Measurements from ENCODE around the gene CFAP65. TPM values are rescaled to one million over a fixed set of nuclear protein-coding genes. Genes with fewer than 3 reads are reported as not detected.

The CFAP65 gene
- total and polyA plus RNA-seq, 9 of the 15 experiments (the other 6 are each of a cell fraction or from before 2014, with no cell fraction given) = not detected

GRCh38 chr2:218995972-218996711 is 45.2 kb downstream of the CFAP65 start (continued):
- TF ChIP-seq CHD7 (IDR thresholded peaks at IDR 0.05; ENCODE audit: low read depth, low read length) (no peak), ZNF124 (CRISPR knock-in tag; IDR thresholded peaks at IDR 0.05) (no peak), ZNF584 (CRISPR knock-in tag; IDR thresholded peaks at IDR 0.05; ENCODE audit: low read depth) (no peak), ZNF696 (CRISPR knock-in tag; conservative IDR thresholded peaks at IDR 0.05) (no peak), DACH1 (IDR thresholded peaks at IDR 0.05; ENCODE audit: partially characterized antibody) (no peak), RBBP5 (IDR thresholded peaks at IDR 0.05; ENCODE audit: borderline replicate concordance, insufficient read depth, low read length, poor library complexity, severe bottlenecking) (no peak), MTA1 (IDR thresholded peaks at IDR 0.05; ENCODE audit: borderline replicate concordance) (peak; percentile 89)
- TF ChIP-seq, protein P1, sequence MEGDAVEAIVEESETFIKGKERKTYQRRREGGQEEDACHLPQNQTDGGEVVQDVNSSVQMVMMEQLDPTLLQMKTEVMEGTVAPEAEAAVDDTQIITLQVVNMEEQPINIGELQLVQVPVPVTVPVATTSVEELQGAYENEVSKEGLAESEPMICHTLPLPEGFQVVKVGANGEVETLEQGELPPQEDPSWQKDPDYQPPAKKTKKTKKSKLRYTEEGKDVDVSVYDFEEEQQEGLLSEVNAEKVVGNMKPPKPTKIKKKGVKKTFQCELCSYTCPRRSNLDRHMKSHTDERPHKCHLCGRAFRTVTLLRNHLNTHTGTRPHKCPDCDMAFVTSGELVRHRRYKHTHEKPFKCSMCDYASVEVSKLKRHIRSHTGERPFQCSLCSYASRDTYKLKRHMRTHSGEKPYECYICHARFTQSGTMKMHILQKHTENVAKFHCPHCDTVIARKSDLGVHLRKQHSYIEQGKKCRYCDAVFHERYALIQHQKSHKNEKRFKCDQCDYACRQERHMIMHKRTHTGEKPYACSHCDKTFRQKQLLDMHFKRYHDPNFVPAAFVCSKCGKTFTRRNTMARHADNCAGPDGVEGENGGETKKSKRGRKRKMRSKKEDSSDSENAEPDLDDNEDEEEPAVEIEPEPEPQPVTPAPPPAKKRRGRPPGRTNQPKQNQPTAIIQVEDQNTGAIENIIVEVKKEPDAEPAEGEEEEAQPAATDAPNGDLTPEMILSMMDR (IDR thresholded peaks at IDR 0.05 in 2 of 3, conservative IDR thresholded peaks at IDR 0.05 in 1 of 3; ENCODE audit: insufficient read depth in 2 of 3, low read depth in 1 of 3, low read length in 3 of 3) = peak; percentile 81 to 89 (median 84)

All from K562 (cell line).